Natural killer cell (primary cell): ENCODE measurements around the gene TARS3. TPM values are rescaled to one million over a fixed set of nuclear protein-coding genes. Genes with fewer than 3 reads are reported as not detected.

ENCODE experiments used
- ATAC-seq, 3 donors: fragments of 150-1000 bp in 2 of 3; fragments of 200-7000 bp in 1 of 3; cut with Tn5 transposase; 1 replicate in 1 of 3; 2 replicates in 2 of 3; pipeline ENCODE4 v1.10.0; 2021; ENCODE audit warnings: mild to moderate bottlenecking in 2 of 3, moderate library complexity in 2 of 3
- DNase-seq, 2 donors: peaks; one replicate each; pipeline versions ENCODE4 v3.0.0 to v3.0.0-alpha.2; 2013 to 2021; ENCODE audit warnings: mixed read lengths in 1 of 2
- H3K27ac ChIP-seq: one replicate; pipeline ENCODE4 v1.5.1; 2013; ENCODE audit warnings: mild to moderate bottlenecking, low read length
- H3K27me3 ChIP-seq: one replicate; pipeline ENCODE4 v1.6.1; 2013; ENCODE audit warnings: low read length; ENCODE audit not compliant: control insufficient read depth, insufficient read depth
- H3K36me3 ChIP-seq: one replicate; pipeline ENCODE4 v1.6.1; 2013; ENCODE audit warnings: low read length; ENCODE audit not compliant: control insufficient read depth, insufficient read depth
- H3K4me1 ChIP-seq: one replicate; pipeline ENCODE4 v1.6.1; 2013; ENCODE audit warnings: low read length; ENCODE audit not compliant: control insufficient read depth, insufficient read depth
- H3K4me3 ChIP-seq: one replicate; pipeline ENCODE4 v1.5.1; 2013; ENCODE audit warnings: low read length
- H3K9me3 ChIP-seq: one replicate; pipeline ENCODE4 v1.6.1; 2013; ENCODE audit warnings: low read length; ENCODE audit not compliant: control insufficient read depth, insufficient read depth
- H3K27ac Mint-ChIP-seq, 2 donors: one replicate each; pipeline ENCODE4 v1.8.0; 2022; ENCODE audit warnings: mild to moderate bottlenecking in 2 of 2, mixed read lengths in 2 of 2, moderate library complexity in 1 of 2
- H3K27me3 Mint-ChIP-seq, 2 donors: one replicate each; pipeline ENCODE4 v1.8.0; 2022; ENCODE audit warnings: low read depth in 2 of 2, mixed read lengths in 2 of 2
- H3K36me3 Mint-ChIP-seq: one replicate; pipeline ENCODE4 v1.8.0; 2022; ENCODE audit warnings: mixed read lengths
- H3K4me1 Mint-ChIP-seq, 2 donors: one replicate each; pipeline ENCODE4 v1.8.0; 2022; ENCODE audit warnings: mixed read lengths in 2 of 2
- H3K4me3 Mint-ChIP-seq: one replicate; pipeline ENCODE4 v1.8.0; 2022; ENCODE audit warnings: mild to moderate bottlenecking, moderate library complexity, mixed read lengths
- H3K9me3 Mint-ChIP-seq, 2 donors: one replicate each; pipeline ENCODE4 v1.8.0; 2022; ENCODE audit warnings: mixed read lengths in 2 of 2
- WGBS: methylation state at CpG from one replicate; pipeline ENCODE4 v1.1.7; 2013; ENCODE audit warnings: missing lambda C conversion rate; ENCODE audit not compliant: insufficient coverage; 5-methylcytosine and 5-hydroxymethylcytosine counted together
- intact Hi-C: fragments of 100-400 bp; cut with micrococcal nuclease; formaldehyde crosslinking; loops from one replicate; pipeline ENCODE4 v1.14.2; 2022
- total RNA-seq, 4 donors: library from RNA; stranded (reverse); fragments of 120-200 nt in 1 of 4; gene quantifications; one replicate each; pipeline versions ENCODE4 v1.2.3 to v1.2.4, GENCODE V29; 2013 to 2022
- TF ChIP-seq, protein P1 (sequence below): fragments of 200-600 bp; IDR thresholded peaks from one replicate; pipeline ENCODE4 v1.8.0; 2022; ENCODE audit warnings: antibody characterized with exemption

The TARS3 gene
- total RNA-seq, 3 donors from 2014 or later (not counting 1 experiment from before 2014, with no cell fraction given): 11.6 to 20.5 (median 12.1) TPM

GRCh38 chr15:101696829-101697228 lies 27.4 kb downstream of the TARS3 start:
- Histone ChIP-seq H3K9me3 (no peaks in the 10 kb centered on the region), H3K27me3 (no peaks in the 10 kb centered on the region), H3K27ac (no peak overlapping the region), H3K4me3 (no peak overlapping the region), H3K36me3 (peaks cover 71% of the 10 kb centered on the region), H3K4me1 (no peaks in the 10 kb centered on the region)
- Mint-ChIP-seq H3K36me3 (peaks cover 36% of the 10 kb centered on the region), H3K4me1 (peaks cover 15 to 21% of the 10 kb centered on the region in 2 donors), H3K27me3 (no peaks in the 10 kb centered on the region), H3K9me3 (no peaks in the 10 kb centered on the region), H3K4me3 (no peak overlapping the region), H3K27ac (peak overlapping the region; percentile 19 to 37)
- no peak for DNase-seq
- intact Hi-C loops: no loop called here
- ATAC-seq: no peak
- TF ChIP-seq, protein P1, sequence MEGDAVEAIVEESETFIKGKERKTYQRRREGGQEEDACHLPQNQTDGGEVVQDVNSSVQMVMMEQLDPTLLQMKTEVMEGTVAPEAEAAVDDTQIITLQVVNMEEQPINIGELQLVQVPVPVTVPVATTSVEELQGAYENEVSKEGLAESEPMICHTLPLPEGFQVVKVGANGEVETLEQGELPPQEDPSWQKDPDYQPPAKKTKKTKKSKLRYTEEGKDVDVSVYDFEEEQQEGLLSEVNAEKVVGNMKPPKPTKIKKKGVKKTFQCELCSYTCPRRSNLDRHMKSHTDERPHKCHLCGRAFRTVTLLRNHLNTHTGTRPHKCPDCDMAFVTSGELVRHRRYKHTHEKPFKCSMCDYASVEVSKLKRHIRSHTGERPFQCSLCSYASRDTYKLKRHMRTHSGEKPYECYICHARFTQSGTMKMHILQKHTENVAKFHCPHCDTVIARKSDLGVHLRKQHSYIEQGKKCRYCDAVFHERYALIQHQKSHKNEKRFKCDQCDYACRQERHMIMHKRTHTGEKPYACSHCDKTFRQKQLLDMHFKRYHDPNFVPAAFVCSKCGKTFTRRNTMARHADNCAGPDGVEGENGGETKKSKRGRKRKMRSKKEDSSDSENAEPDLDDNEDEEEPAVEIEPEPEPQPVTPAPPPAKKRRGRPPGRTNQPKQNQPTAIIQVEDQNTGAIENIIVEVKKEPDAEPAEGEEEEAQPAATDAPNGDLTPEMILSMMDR: no peak
- 100% methylated on average over 1 of the region's 1 CpG for WGBS

- WGBS: 95% methylated on average over 2 of the region's 2 CpGs
- Histone ChIP-seq H3K9me3 (no peaks in the 10 kb centered on the region), H3K27ac (no peak overlapping the region), H3K4me1 (no peaks in the 10 kb centered on the region), H3K36me3 (peaks cover 49% of the 10 kb centered on the region), H3K27me3 (no peaks in the 10 kb centered on the region), H3K4me3 (no peak overlapping the region)
- H3K36me3 Mint-ChIP-seq: peaks cover 16% of the 10 kb centered on the region
- DNase-seq (no peak), ATAC-seq (no peak)
- no peaks in the 10 kb centered on the region for H3K27me3 Mint-ChIP-seq
- H3K9me3 Mint-ChIP-seq: no peaks in the 10 kb centered on the region
- TF ChIP-seq, protein P1: no peak
- H3K4me3 Mint-ChIP-seq: no peak overlapping the region
- intact Hi-C loops: no loop called here
- H3K27ac Mint-ChIP-seq: no peak overlapping the region
- H3K4me1 Mint-ChIP-seq: peaks cover 17 to 21% of the 10 kb centered on the region in 2 donors
Observed at GRCh38 chr15:101694261-101694660, 30.0 kb downstream of the TARS3 start.

DNA sequence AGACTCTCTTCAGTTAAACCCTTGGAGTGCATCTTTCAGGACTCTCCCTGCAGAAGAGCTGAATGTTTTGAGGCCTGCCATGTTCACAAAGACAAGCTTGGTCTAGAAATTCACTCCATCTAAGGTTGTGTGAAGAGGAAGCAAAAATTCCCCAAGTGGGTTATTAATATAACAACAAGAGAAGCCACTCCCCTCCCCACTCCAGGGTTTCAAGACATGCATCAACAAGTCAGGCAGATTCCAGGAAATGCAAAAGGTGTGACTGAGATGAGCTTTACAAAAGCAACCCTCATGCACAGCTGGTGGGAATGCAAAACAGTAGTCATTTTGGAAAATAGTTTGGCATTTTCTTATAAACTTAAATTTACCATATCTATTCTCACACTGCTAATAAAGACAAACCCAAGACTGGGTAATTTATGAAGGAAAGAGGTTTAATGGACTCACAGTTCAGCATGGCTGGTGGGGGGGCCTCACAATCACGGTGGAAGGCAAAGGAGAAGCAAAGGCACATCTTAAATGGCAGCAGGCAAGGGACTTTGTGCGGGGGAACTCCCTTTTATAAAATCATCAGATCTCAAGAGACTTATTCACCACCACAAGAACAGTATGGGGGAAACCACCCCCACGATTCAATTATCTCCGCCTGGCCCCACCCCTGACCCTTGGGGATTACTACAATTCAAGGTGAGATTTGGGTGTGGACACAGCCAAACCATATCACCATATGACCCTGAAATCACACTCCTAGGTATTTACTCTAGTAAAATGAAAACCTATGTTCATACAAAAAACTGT lies 31.3 kb downstream of the TARS3 start:
- TF ChIP-seq, protein P1: no peak
- no peaks in the 10 kb centered on the region for H3K27me3 Mint-ChIP-seq
- WGBS: 96% methylated on average over 2 of the region's 4 CpGs
- Histone ChIP-seq H3K36me3 (peaks cover 44% of the 10 kb centered on the region), H3K27ac (no peak overlapping the region), H3K27me3 (no peaks in the 10 kb centered on the region), H3K9me3 (no peaks in the 10 kb centered on the region), H3K4me3 (no peak overlapping the region), H3K4me1 (no peaks in the 10 kb centered on the region)
- no peak overlapping the region for H3K4me3 Mint-ChIP-seq
- no peak overlapping the region for H3K27ac Mint-ChIP-seq
- intact Hi-C loops: no loop called here
- DNase-seq: no peak
- no peaks in the 10 kb centered on the region for H3K9me3 Mint-ChIP-seq
- H3K4me1 Mint-ChIP-seq: peaks cover 20 to 21% of the 10 kb centered on the region in 2 donors
- peaks cover 16% of the 10 kb centered on the region for H3K36me3 Mint-ChIP-seq
- ATAC-seq: no peak
